Loucy (cell line): ENCODE results near the gene PLCL1.

Experiments
- H2AFZ ChIP-seq: fragments of 200-600 bp; sonication (generic); 2 replicates; pipeline ENCODE4 v1.6.0; 2016; ENCODE audit warnings: antibody characterized with exemption, mild to moderate bottlenecking, low read length, moderate library complexity
- H3F3A ChIP-seq: fragments of 200-600 bp; 2 replicates; pipeline ENCODE4 v1.6.0; 2016; ENCODE audit warnings: antibody characterized with exemption, low read depth, mild to moderate bottlenecking
- H3K27me3 ChIP-seq: fragments of 200-600 bp; sonication (generic); 2 replicates; pipeline ENCODE4 v1.6.1; 2014; ENCODE audit warnings: low read length, mild to moderate bottlenecking; ENCODE audit not compliant: insufficient read depth, poor library complexity, severe bottlenecking
- H3K36me3 ChIP-seq: fragments of 200-600 bp; sonication (generic); 2 replicates; pipeline ENCODE4 v1.6.1; 2016; ENCODE audit warnings: low read length; ENCODE audit not compliant: insufficient read depth
- H3K4me1 ChIP-seq: fragments of 200-600 bp; sonication (generic); 2 replicates; pipeline ENCODE4 v1.5.1; 2014; ENCODE audit warnings: low read length, mild to moderate bottlenecking; ENCODE audit not compliant: insufficient read depth, poor library complexity, severe bottlenecking
- H3K4me2 ChIP-seq: fragments of 200-600 bp; sonication (generic); 2 replicates; pipeline ENCODE4 v1.6.0; 2014; ENCODE audit warnings: antibody characterized with exemption, low read length, low read depth, mild to moderate bottlenecking; ENCODE audit not compliant: poor library complexity, severe bottlenecking
- H3K4me3 ChIP-seq: fragments of 200-600 bp; sonication (generic); 2 replicates; pipeline ENCODE4 v1.5.1; 2014; ENCODE audit warnings: low read length, mild to moderate bottlenecking, mixed read lengths; ENCODE audit not compliant: poor library complexity, severe bottlenecking
- H3K79me2 ChIP-seq: fragments of 200-600 bp; sonication (generic); 2 replicates; pipeline ENCODE4 v1.6.1; 2014; ENCODE audit warnings: low read length; ENCODE audit not compliant: insufficient read depth
- H3K9ac ChIP-seq: fragments of 200-600 bp; sonication (generic); 2 replicates; pipeline ENCODE4 v1.6.0; 2014; ENCODE audit warnings: mild to moderate bottlenecking, low read depth, low read length, moderate library complexity; ENCODE audit not compliant: poor library complexity, severe bottlenecking
- H3K9me2 ChIP-seq: fragments of 200-600 bp; sonication (generic); replicated peaks from 2 replicates; pipeline ENCODE4 v1.6.1; 2016; ENCODE audit warnings: low read depth, low read length, mixed read lengths
- H3K9me3 ChIP-seq: fragments of 200-600 bp; sonication (generic); 2 replicates; pipeline ENCODE4 v1.6.1; 2014; ENCODE audit warnings: mild to moderate bottlenecking, antibody characterized with exemption, low read length, low read depth; ENCODE audit not compliant: insufficient read depth
- H4K20me1 ChIP-seq: fragments of 200-600 bp; sonication (generic); 2 replicates; pipeline ENCODE4 v1.6.0; 2014; ENCODE audit warnings: antibody characterized with exemption, low read length, mild to moderate bottlenecking; ENCODE audit not compliant: insufficient read depth, poor library complexity, severe bottlenecking
- EZH2phosphoT487 ChIP-seq: fragments of 200-600 bp; IDR thresholded peaks from 2 replicates; pipeline ENCODE4 v1.6.1; 2018; ENCODE audit warnings: antibody characterized with exemption, mild to moderate bottlenecking, moderate library complexity, borderline replicate concordance
- TF ChIP-seq, protein P1 (sequence below): fragments of 200-600 bp; sonication (generic); conservative IDR thresholded peaks from 2 replicates; pipeline ENCODE4 v1.5.1; 2014; ENCODE audit warnings: mild to moderate bottlenecking, antibody characterized with exemption, low read length

Gene PLCL1

DNA sequence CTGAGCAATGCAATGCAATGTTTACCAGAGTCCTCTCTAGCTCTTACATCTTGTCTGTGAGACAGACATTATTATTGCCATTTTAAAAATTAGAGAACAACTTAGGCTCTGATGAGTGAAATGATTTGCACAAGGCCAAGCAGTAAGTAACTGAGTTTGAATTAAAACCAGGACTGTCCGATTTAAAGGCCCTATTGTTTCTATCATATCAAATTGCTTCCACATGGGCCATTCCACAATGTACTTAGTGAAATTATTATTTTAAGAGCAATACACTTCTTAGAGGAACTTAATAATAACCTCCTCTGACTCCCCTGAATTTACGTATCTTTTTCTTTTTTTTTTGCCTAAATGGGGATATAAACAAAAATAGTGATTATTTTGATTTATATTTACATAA, 64.6 kb downstream of the PLCL1 start:
- no peak overlapping the region for H2AFZ ChIP-seq
- peak overlapping the region; percentile 55 for H3K4me3 ChIP-seq
- H3K4me2 ChIP-seq, result peak overlapping the region; percentile 80
- H4K20me1 ChIP-seq, result no peaks in the 10 kb centered on the region
- H3K9me3 ChIP-seq, result no peaks in the 10 kb centered on the region
- no peaks in the 10 kb centered on the region for H3K27me3 ChIP-seq
- no peaks in the 10 kb centered on the region for H3K79me2 ChIP-seq
- peaks cover 3% of the 10 kb centered on the region; the same call in 1 of the 2 replicates for H3F3A ChIP-seq
- H3K36me3 ChIP-seq, result no peaks in the 10 kb centered on the region
- H3K9ac ChIP-seq, result peak overlapping the region; percentile 10
- peaks cover 59% of the 10 kb centered on the region for H3K4me1 ChIP-seq
- TF ChIP-seq, protein P1, sequence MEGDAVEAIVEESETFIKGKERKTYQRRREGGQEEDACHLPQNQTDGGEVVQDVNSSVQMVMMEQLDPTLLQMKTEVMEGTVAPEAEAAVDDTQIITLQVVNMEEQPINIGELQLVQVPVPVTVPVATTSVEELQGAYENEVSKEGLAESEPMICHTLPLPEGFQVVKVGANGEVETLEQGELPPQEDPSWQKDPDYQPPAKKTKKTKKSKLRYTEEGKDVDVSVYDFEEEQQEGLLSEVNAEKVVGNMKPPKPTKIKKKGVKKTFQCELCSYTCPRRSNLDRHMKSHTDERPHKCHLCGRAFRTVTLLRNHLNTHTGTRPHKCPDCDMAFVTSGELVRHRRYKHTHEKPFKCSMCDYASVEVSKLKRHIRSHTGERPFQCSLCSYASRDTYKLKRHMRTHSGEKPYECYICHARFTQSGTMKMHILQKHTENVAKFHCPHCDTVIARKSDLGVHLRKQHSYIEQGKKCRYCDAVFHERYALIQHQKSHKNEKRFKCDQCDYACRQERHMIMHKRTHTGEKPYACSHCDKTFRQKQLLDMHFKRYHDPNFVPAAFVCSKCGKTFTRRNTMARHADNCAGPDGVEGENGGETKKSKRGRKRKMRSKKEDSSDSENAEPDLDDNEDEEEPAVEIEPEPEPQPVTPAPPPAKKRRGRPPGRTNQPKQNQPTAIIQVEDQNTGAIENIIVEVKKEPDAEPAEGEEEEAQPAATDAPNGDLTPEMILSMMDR, result no peak
- TF ChIP-seq EZH2phosphoT487, result no peak
- H3K9me2 ChIP-seq, result no peaks in the 10 kb centered on the region

DNA sequence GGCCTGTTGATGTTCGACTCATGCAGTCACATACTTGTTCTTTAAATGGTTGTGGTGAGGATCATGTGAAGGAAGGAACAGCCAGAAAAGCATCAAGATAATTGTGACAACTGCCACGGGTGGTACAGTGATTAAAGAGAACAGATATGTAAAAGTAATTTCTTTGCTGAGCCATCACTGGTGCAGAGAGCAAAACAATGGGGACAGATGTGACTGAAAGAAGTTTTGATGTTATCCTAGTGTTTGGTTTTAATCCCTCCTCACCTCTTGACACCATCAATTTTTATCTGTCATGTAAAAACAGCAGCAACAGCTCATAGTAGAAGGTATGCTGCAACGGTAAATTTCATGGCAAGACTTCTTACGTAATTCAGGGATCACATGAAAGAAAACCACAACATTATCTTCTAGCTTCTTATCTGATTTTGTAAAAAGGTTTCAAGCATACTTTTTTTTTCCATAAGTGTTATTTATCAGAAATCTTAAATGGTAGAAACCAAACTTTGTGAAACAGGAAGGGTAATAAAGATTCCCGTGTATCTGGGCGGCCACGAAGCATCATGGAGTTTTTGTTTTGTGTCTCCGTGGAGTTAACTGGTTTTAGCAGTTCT, 65.2 kb downstream of the PLCL1 start:
- peak overlapping the region; percentile 78 for H2AFZ ChIP-seq
- H3F3A ChIP-seq, result peaks cover 3% of the 10 kb centered on the region; the same call in 1 of the 2 replicates
- peak overlapping the region; percentile 32 for H3K9ac ChIP-seq
- peak overlapping the region; percentile 55 for H3K4me3 ChIP-seq
- H3K4me2 ChIP-seq, result peak overlapping the region; percentile 80
- H4K20me1 ChIP-seq, result no peaks in the 10 kb centered on the region
- H3K9me2 ChIP-seq, result no peaks in the 10 kb centered on the region
- H3K4me1 ChIP-seq, result peaks cover 59% of the 10 kb centered on the region
- TF ChIP-seq, protein P1, result no peak
- no peak for TF ChIP-seq EZH2phosphoT487
- H3K9me3 ChIP-seq, result no peaks in the 10 kb centered on the region
- H3K36me3 ChIP-seq, result no peaks in the 10 kb centered on the region
- no peaks in the 10 kb centered on the region for H3K27me3 ChIP-seq
- H3K79me2 ChIP-seq, result no peaks in the 10 kb centered on the region

DNA sequence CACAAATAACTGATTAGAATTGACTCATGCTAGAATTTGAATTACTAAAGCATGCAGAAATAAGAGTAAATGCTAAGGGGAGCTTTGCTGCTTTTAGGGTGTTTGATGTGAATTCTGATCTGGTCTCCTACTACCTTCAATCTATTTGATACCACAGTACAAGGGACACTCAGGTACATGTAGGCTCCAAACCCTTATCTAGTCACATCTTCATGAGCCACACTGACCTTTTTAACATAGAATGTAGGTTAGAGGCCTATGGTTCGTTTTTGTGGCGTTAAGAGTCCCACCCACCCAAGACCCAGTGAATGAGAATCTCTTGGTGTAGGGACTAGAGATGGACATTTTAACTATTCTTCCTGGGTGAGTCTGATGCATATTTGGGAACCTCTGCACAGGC, 65.7 kb downstream of the PLCL1 start:
- Histone ChIP-seq H3K4me1 (peaks cover 59% of the 10 kb centered on the region), H2AFZ (peak overlapping the region; percentile 78), H3K79me2 (no peaks in the 10 kb centered on the region), H3K4me2 (peak overlapping the region; percentile 80), H3K4me3 (peak overlapping the region; percentile 55), H4K20me1 (no peaks in the 10 kb centered on the region), H3K9ac (peak overlapping the region; percentile 32), H3F3A (peaks cover 3% of the 10 kb centered on the region; the same call in 1 of the 2 replicates), H3K36me3 (no peaks in the 10 kb centered on the region), H3K27me3 (no peaks in the 10 kb centered on the region), H3K9me3 (no peaks in the 10 kb centered on the region), H3K9me2 (no peaks in the 10 kb centered on the region)
- TF ChIP-seq EZH2phosphoT487, result no peak
- TF ChIP-seq, protein P1, result no peak
